GM10266 (cell line): ENCODE data around the gene GRIN2A.

Experiments
- DNase-seq: peaks from one replicate; pipeline ENCODE4 v3.0.0; 2012; ENCODE audit errors: extremely low spot score
- TF ChIP-seq, protein P1 (sequence below): IDR thresholded peaks from 2 replicates; pipeline ENCODE4 v1.5.1; 2012; ENCODE audit warnings: mild to moderate bottlenecking, low read depth; ENCODE audit not compliant: control insufficient read depth, insufficient read depth; ENCODE audit errors: missing control alignments

The GRIN2A gene

DNA sequence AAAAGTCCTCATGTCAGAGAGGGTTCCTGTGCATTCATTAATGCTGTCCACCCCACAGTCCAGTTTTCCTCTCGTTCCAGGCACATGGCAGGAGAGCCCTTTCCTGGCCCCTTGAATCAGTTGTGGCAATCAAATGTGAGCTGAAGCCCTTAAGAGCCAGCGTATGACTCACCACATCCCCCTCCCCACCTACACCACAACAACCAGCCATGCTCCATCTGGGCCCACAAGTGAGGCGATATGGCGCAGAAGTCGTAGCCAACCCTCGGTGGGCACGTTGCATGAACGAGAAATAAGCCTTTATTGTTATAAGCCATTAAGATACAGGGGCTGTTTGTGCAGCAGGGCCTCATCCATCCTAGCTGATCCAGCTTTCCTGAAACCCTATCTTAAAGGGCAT, 28.2 kb downstream of the GRIN2A start:
- TF ChIP-seq, protein P1, sequence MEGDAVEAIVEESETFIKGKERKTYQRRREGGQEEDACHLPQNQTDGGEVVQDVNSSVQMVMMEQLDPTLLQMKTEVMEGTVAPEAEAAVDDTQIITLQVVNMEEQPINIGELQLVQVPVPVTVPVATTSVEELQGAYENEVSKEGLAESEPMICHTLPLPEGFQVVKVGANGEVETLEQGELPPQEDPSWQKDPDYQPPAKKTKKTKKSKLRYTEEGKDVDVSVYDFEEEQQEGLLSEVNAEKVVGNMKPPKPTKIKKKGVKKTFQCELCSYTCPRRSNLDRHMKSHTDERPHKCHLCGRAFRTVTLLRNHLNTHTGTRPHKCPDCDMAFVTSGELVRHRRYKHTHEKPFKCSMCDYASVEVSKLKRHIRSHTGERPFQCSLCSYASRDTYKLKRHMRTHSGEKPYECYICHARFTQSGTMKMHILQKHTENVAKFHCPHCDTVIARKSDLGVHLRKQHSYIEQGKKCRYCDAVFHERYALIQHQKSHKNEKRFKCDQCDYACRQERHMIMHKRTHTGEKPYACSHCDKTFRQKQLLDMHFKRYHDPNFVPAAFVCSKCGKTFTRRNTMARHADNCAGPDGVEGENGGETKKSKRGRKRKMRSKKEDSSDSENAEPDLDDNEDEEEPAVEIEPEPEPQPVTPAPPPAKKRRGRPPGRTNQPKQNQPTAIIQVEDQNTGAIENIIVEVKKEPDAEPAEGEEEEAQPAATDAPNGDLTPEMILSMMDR, result no peak
- DNase-seq, result no peak

DNA sequence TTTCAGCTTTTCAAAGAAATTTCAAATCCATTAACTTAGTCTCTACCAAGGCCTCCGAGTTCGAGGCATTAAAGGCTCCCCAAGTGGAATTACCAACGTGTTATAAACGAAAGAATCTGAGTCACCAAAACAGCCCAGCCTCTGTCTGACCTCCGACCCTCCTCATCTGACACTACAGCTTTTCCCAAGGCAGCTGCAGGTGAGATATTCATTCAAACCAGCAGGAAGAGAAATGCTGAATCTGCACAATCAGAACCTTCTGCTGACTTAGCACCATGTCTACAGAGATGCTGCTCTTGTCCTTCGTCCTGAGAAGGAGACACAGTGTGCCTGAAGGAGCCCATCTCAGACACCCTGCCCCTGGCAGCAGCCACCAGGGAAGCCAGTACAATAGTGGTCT, 30.5 kb downstream of the GRIN2A start:
- DNase-seq, result no peak
- TF ChIP-seq, protein P1, result no peak

DNA sequence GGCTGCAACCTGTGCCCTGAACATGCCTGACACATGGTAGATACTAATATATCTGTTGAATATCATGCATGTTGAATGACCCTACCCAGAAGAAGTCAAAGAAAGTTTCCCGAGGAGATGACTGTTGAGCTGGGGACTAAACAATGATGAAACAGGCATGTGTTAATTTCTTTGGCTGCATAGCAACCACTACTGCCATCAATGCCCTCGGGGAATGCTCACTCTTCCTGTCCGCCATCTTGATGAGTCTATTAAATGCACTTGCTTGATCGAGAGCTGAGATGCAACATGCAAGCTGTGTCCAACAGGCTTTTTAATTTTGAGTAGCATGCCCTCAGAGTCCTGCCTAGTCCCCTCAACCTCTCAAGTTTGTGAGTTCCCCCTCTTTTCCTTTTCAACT, 31.3 kb downstream of the GRIN2A start:
- TF ChIP-seq, protein P1, result no peak
- no peak for DNase-seq

GRCh38 chr16:10145542-10146035, 36.6 kb downstream of the GRIN2A start:
- TF ChIP-seq, protein P1, result no peak

GRCh38 chr16:10141671-10142070, 40.6 kb downstream of the GRIN2A start:
- TF ChIP-seq, protein P1, result no peak
- DNase-seq, result no peak

More at GRCh38 chr16:10145542-10146035, 36.6 kb downstream of the GRIN2A start:
- DNase-seq, result no peak

- no peak for DNase-seq
- TF ChIP-seq, protein P1, result no peak
Measured at GRCh38 chr16:10138881-10139280, 43.3 kb downstream of the GRIN2A start.

- no peak for DNase-seq
- TF ChIP-seq, protein P1, result no peak
Measured at GRCh38 chr16:10137341-10137740, 44.9 kb downstream of the GRIN2A start.
